ENCODE measurements around the gene EIF6.

The EIF6 gene

GRCh38 chr20:35312318-35312717, 27.7 kb upstream of the EIF6 start:
- no peak for DNase-seq (ENCODE audit: low spot score)

DNA sequence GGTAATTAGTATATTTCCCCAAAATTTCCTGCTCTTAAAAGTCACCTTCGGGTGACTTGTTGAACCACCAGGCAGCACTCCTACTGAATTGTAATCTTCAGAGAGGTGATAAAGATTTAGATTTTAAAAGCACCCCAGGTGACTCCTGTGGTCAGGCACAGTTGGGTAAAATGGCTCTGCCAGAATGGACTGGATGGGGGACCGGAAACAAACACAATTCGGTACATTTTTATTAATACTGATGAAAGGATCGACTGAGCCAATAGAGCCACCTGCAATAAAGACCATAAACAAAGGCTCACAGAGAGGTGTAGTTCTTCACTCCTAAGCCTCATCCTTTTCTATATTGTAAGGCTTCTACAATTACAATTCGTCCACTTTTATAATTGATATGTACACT, 27.2 kb upstream of the EIF6 start:
- DNase-seq (ENCODE audit: low spot score), result no peak

DNA sequence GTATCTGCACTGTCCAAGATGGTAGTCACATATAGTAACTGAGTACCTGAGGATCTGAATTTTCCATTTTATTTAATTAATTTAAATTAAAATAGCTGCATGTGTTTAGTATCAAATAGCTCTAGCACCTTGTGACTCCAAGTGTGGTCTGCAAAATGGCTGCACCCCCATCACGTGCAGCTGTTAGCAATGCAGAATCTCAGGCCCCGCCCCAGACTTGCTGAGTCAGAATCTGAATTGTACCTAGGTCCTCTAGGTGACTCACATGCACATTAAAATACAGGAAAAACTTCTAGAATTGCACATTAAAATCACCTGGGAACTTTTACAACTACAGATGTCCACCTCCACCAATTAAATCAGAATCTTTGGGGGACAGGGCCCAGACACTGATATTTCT, 26.8 kb upstream of the EIF6 start:
- no peak for DNase-seq (ENCODE audit: low spot score)

DNA sequence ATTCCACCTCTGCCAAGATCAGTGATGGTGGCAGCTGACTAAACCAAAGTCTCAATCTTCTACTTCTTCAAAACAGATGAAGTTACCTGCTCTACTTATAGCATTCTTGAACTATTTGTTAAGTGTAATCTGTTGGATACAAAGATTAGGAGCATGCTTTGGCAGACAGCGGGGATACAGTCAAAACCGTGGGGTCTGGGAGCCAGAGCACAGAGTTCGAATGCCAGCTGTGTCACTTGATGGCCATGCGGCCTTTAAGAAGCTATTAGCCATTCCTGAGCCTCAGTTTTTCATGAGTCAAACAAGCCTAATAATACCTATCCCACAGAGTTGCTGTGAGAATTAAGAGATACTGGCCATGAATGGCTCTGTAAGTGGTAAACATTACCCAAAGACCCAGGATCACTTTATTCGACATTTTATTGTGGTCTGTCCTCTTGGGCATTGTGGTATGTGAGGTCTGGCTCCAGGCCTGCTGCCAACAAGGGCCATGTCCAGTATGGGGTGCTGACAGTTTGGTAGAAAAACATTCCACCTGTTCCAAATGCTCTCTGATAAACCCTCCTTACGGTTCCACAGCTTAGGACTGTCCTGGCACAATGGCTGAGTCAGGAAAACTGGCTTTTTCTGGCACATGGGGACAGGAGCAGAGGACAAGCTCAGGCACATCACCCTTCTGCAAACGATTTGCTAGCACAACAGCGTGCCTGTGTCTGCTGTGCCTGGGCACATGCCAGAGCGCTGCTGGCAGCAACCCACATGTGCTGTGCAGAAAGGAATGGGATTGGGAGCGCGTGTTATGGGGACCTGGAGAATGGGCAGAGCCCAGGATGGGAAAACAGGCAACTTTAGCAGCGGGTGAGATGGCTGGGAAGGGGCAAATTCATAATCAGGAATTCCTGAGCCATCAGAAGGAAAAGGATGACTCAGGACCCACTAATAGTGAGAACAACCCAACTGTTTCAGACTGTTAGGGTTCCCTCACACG, 23.4 kb upstream of the EIF6 start:
- peak; percentile 69 for DNase-seq (ENCODE audit: low spot score)

DNA sequence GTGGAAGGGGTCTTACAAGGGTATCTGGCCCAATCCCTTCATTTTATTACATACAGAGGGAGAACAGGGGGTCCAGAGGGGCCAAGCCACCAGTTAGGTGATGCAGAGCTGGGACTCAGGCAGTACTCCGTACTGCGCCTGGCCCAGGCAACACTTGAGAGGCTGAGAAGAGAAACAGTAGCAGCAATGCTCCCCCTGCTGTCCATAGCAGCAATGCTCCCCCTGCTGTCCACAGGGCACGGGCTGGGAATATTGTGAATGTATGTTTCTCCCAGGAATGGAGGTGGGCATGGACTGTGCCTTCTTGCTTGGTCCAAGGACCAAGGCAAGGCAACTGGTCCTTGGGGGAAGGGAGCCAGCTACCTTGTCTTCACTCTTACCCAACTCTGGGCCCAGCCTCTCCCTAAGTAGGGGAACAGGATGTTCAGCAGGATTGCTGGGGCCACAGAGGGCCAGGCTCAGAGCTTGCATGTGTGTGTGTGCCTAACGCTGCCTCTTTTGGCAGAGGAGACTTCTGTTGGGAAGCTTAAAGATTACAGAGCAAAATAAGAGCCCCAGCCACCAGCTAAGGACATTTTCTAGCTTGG, 22.5 kb upstream of the EIF6 start:
- DNase-seq (ENCODE audit: low spot score), result peak; percentile 47

DNA sequence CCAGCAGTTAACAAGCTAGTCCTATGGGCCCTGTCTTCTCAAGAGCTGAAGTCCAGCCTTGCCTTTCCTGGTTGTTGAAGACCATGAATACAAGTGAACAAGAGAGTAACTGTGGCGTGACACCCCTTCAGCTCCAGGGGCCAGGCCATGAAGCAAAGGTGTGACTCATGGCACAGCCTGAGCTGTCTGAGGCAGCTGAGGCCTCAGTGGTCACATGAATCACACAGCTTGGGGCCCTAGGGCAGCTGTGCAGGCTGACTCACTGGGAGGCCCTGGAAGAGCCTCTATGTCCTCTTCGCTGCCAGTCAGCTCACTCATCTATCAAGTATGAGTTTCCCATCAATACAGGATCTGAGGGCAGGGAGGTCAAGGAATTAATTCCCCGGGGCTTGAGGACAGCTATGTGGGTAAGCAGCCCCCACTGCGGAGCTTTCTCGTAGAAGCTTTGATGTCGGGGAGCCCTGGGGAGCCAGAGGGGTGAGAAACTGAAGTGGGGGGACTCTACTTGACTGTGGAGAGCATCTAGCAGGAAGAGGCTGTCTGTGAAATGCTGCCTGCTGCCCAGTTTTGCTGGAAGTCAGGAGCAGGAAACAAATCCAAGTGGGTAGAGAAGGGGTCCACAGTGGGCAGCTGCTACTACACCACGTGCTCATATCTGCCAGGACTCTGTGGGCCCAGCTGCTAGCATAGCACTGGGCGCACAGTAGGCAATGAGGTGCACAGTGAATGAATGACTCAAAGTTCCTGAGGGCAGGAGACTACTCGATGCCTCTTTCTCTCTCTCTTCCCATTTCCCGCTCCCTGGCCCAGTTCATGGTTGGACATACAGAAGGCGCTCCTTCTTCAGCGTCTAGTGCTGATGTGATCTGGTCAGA, 21.3 kb upstream of the EIF6 start:
- no peak for DNase-seq (ENCODE audit: low spot score)

DNA sequence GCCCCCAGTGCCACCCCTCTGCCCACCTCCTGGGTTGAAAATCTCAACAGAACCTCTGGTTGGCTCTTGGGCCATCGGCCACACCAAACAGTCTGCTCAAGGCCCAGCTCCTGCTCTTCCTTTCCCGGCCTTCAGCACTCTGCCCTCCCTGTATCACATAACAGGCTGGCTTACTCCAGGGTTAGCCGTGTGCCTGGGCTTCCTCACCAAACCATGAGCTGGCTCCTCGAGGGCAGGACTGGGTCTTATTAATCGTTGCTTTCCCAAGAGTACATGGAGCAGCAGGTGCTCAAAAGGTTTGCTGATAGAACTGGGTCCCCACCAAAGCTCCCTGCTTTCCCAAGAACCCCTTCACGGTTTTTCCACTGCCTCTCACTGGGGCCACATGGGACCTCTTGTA, 20.4 kb upstream of the EIF6 start:
- no peak for DNase-seq (ENCODE audit: low spot score)

GRCh38 chr20:35303735-35304491, 19.3 kb upstream of the EIF6 start:
- DNase-seq (ENCODE audit: low spot score), result peak; percentile 60

- no peak for DNase-seq (ENCODE audit: low spot score)
Observed at GRCh38 chr20:35303382-35303734, 18.8 kb upstream of the EIF6 start.

DNA sequence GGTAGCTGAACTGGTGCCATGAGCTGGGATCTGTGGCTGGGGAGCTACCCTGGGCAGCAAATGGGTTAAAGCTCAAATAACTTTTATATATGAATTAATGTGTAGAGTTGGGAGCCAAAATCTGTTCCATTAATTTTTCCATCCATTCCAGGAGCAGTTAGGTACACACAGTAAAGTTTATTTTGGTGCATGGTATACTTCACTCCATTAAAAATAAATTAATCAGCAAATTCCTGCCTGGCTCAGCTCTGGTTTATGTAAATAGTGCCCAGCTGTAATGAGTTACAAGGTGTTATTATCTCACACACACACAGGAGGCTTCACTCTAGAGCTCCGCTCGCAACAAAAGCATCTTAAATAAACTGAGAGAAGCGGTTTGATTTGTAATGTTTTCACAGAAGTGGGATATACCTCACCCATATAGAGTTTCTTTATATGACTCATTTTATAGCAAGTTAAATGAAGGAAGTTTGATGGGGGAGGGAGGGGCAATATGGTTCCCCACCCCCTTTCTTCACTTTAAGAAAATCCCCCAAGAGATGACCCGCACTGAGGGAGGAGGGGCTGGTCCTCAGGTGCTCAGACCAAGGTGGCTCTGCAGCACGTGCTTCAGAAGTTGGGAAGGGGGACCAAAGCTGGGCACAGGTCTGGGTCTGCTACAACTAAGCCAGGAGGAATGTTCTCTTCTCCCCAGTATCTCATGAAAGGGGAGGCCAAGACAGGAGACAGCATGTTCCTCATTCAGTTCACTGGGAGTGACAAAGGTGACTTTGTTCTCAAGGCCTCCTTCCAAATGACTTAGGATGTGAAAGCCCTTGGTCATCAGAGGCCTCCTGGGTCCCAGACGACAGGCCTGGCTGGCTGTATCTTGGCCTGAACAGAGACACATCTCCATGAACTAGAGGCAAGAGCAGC, 18.1 kb upstream of the EIF6 start:
- DNase-seq (ENCODE audit: low spot score), result no peak

DNA sequence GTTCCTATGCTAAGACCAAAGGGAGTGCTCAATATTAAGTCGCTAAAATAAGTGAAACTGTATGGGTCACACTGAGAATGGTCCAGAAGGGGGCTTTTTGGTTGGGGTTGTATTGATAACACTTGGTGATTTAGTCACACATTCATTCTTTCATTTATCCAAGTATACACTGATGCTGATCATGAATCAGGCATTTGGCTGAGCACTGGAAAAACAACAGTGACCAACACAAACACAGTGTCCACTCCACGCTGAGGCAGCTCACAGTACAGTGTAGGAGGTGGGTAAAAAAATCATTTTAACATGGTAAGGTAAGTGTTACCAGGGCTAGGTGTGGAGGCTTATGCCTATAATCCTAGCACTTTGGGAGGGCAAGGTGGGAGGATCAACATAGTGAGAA, 16.9 kb upstream of the EIF6 start:
- no peak for DNase-seq (ENCODE audit: low spot score)

DNA sequence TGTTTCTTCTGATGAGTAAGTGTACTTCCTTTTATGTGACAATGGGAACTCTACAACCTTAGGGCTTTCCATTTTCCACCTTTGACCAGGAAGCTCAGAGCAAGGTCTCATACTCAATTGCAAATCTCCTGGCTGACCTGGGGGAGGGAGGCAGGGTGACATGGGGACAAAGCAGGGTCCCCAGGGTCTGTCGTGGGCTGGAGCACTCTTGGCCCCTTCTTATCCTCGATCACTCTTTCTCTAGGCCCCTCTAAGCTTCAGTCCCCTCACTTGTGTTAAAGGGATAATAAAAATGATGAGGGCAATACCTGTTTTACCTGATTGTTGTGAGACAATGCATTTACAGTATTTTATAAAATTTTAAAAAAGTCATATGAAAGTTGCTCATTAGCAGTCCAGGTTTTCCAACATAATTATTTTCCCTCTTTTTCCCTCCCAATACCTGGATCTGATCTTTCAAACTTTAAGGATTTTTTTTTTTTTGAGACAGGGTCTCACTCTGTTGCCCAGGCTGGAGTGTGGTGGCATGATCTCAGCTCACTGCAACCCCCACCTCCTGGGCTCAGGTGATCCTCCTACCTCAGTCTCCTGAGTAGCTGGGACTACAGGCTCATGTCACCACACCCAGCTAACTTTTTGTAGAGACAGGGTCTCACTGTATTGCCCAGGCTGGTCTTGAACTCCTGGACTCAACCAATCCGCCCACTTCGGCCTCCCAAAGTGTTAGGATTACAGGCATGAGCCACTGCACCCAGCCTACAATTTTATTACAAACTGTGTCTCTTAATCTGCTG, 16.1 kb upstream of the EIF6 start:
- DNase-seq (ENCODE audit: low spot score), result no peak

DNA sequence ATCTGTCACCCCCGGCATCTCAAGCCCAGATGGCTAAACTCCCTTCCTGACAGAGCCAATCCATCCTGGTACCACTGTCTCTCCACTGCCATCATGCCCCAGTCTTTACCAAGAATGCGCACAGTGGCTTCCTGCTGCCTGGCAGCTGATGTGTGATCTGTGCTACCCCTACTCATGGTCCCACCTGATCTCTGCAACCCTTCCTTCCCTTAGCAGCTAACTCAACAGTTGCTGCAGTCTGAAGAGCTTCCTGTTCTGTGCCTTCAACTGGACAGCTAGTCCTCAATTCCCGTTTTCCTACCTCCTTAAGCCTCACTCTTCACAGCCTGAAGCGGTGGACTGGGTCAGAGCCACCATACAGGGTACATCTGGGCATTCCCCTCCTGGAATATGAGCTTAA, 15.2 kb upstream of the EIF6 start:
- no peak for DNase-seq (ENCODE audit: low spot score)

DNA sequence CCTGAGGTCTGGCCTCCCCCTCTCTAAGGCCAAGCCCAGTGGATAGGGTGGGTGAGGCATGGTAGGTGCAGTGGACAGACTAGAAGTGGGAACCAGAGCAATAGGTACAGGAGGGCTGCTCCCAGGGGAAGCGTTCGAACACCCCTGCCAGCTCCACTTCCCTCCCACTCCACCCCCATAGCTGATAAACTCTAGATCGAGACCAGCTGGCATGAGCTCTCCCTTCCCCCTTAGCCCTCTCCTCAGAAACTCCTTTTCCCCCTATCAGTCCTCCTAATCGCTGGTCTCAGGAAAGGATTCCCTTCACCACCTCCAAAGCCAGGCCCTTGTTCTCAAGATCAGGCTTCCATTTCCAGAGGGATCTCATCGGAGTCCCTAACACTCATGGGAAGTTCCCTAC, 13.7 kb upstream of the EIF6 start:
- no peak for DNase-seq (ENCODE audit: low spot score)

DNA sequence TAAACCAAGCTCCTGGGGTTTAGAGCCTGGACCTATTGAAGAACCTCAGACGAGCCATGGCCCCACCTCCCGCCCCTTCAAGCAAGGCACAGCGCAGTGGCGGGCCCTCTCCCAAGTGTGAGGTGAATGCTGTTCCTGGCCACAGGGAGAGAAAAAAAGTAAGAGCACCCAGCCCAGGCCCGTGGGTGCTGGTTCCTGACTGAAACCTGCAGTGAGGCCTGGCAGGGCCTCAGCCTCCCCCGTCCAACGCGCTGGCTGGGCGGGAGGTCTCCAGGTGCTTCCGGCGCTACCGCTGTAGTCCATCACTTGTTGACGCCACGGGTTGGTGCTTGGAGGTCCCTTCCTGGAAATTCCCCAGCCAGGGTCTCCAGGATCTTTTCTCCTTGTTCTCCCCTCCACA, 13.2 kb upstream of the EIF6 start:
- DNase-seq (ENCODE audit: low spot score), result no peak

DNA sequence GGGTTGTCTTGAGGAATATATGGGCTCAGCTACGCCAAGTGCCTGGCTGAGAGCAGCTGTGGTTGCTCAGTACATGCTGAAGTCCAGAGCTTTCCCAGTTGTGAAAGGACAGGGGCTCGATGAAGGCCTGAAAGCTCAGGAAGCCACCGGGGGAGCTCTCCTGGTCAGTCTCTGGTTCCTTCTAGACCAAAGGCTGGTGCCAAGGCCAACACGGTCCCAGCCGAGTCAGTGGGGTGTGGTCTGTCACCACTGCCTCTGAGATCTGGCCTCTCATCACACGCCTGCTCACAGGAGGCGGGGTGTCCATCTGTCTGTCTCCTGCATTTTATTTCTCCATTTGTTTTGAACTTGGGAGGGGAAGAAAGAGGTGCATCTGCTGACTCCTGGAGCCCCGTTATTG, 12.6 kb upstream of the EIF6 start:
- DNase-seq (ENCODE audit: low spot score), result no peak

DNA sequence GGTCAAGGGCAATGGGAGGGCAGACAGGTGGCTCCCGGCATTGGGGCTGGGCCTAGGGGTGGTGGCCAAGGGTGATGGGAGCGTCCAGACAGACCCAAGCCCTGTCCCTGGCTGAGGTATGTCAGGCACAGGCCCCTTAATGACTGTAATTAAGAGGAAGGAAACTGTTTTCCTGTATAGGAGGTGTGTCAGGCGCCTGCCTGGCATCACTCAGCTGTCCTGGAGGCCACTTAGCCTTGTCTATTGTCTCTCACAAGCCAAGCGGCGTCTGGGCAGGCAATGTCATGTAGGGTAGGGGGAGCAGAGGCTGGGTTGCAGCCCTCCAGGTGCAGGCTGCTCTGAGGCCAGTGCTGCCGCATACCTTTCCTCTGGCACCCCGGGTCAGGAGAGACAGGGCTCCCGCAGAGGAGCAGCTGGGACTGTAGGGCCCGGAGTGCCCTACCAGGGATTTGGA, 11.6 kb upstream of the EIF6 start:
- DNase-seq (ENCODE audit: low spot score), result no peak

- DNase-seq (ENCODE audit: low spot score), result no peak
Observed at GRCh38 chr20:35295674-35296073, 11.1 kb upstream of the EIF6 start.

DNA sequence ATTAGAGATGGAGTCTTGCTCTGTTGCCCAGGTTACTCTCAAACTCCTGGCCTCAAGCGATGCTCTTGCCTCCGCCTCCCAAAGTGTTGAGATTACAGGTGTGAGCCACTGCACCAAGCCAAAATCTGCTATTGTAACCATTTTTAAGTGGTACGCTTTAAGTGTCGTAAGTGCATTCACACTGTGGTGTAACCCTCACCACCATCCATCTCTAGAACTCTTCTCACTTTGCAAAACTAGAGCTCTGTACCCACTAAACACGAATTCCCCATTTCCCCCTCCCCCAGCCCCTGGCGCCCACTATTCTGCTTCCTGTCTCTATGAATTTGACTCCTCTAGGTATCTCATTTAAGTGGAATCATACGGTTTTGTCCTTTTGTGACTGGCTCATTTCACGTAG, 10.5 kb upstream of the EIF6 start:
- no peak for DNase-seq (ENCODE audit: low spot score)

GRCh38 chr20:35294293-35294685, 9.7 kb upstream of the EIF6 start:
- DNase-seq (ENCODE audit: low spot score), result no peak

Measured in globus pallidus (tissue), 1 donor.